Colon (tissue), 2 donors: ENCODE data around the gene LPAR1.
"Not testable (repeated sequence)": the region's sequence is repeated elsewhere in the genome, so short reads cannot be mapped to it uniquely, and the experiment has no call there.

Source experiments
- FAIRE-seq: peaks from 2 replicates; lab custom pipeline; 2012; peaks lifted over from hg19 to GRCh38; lab: Jason Lieb, UNC
- donor health status: control.
- donor health status: control.

LPAR1 gene

GRCh38 chr9:111038331-111039230, at the start of gene LPAR1:
Gene LPAR1 (minus strand): TSS chr9:111038470. CDS start chr9:110972117, 66,353 bp downstream.
- FAIRE-seq: no peak

GRCh38 chr9:111078391-111079038, 40.2 kb upstream of the LPAR1 start:
- FAIRE-seq: no peak

- no peak for FAIRE-seq
These were observed 38.2 kb upstream of the LPAR1 start for GRCh38 chr9:111076519-111076918.

- no peak for FAIRE-seq
These were observed 37.8 kb upstream of the LPAR1 start for GRCh38 chr9:111076042-111076441.

- no peak for FAIRE-seq
These were observed 36.1 kb upstream of the LPAR1 start for GRCh38 chr9:111074395-111074794.

- FAIRE-seq: no peak
These were observed 30.9 kb upstream of the LPAR1 start for GRCh38 chr9:111069183-111069582.

- no peak for FAIRE-seq
These were observed 30.5 kb upstream of the LPAR1 start for GRCh38 chr9:111068771-111069170.

GRCh38 chr9:111068383-111068730, 30.1 kb upstream of the LPAR1 start:
- no peak for FAIRE-seq

- FAIRE-seq: no peak
These were observed 28.2 kb upstream of the LPAR1 start for GRCh38 chr9:111066468-111066867.

- no peak for FAIRE-seq
These were observed 27.1 kb upstream of the LPAR1 start for GRCh38 chr9:111065414-111065813.

- FAIRE-seq: no peak
These were observed 26.0 kb upstream of the LPAR1 start for GRCh38 chr9:111064160-111064837.

GRCh38 chr9:111063332-111063731, 25.1 kb upstream of the LPAR1 start:
- FAIRE-seq: no peak

- FAIRE-seq: no peak
These were observed 19.9 kb upstream of the LPAR1 start for GRCh38 chr9:111058166-111058565.

- no peak for FAIRE-seq
These were observed 18.3 kb upstream of the LPAR1 start for GRCh38 chr9:111056538-111056937.

- no peak for FAIRE-seq
These were observed 14.5 kb upstream of the LPAR1 start for GRCh38 chr9:111052791-111053190.

GRCh38 chr9:111051400-111051799, 13.1 kb upstream of the LPAR1 start:
- FAIRE-seq: no peak

- no peak for FAIRE-seq
These were observed 12.5 kb upstream of the LPAR1 start for GRCh38 chr9:111050819-111051218.

GRCh38 chr9:111047287-111047686, 9.0 kb upstream of the LPAR1 start:
- not testable (repeated sequence) for FAIRE-seq

- FAIRE-seq: no peak
These were observed 3.6 kb upstream of the LPAR1 start for GRCh38 chr9:111041902-111042301.

- FAIRE-seq: no peak
These were observed 2.2 kb upstream of the LPAR1 start for GRCh38 chr9:111040494-111040893.

- FAIRE-seq: no peak
These were observed 1.1 kb upstream of the LPAR1 start for GRCh38 chr9:111039231-111039906.

GRCh38 chr9:111037708-111038330, 451 bp downstream of the LPAR1 start:
- no peak for FAIRE-seq
